Esophagus muscularis mucosa (tissue), 3 donors: ENCODE data around the gene ATG4D.

Experiments used
- POLR2A ChIP-seq: fragments of 450-650 bp; IDR thresholded peaks from one replicate; pipeline ENCODE4 v1.6.1; 2017; ENCODE audit warnings: antibody characterized with exemption, moderate library complexity, mild to moderate bottlenecking, low read depth
- TF ChIP-seq, protein P1 (sequence below), 3 experiments: fragments of 200-600 bp in 2 of 3; fragments of 450-650 bp in 1 of 3; sonication (generic) in 2 of 3; IDR thresholded peaks; one replicate each; pipeline ENCODE4 v1.5.1; 2017 to 2019; ENCODE audit warnings: antibody characterized with exemption in 3 of 3, mild to moderate bottlenecking in 2 of 3, moderate library complexity in 1 of 3

DNA sequence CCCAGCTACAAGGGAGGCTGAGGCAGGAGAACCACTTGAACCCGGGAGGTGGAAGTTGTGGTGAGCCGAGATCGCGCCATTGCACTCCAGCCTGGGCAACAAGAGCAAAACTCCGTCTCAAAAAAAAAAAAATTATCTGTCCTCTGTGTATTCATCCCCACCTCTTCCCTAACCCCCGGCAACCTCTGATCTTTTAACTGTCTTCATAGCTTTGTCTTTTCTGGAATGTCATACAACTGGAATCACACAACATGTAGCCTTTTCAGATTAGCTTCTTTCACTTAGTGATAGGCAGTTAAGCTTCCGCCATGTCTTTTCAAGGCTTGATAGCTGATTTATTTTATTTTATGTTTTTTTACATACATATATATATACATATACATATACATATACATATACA, 18.1 kb upstream of the ATG4D start:
- TF ChIP-seq, protein P1, sequence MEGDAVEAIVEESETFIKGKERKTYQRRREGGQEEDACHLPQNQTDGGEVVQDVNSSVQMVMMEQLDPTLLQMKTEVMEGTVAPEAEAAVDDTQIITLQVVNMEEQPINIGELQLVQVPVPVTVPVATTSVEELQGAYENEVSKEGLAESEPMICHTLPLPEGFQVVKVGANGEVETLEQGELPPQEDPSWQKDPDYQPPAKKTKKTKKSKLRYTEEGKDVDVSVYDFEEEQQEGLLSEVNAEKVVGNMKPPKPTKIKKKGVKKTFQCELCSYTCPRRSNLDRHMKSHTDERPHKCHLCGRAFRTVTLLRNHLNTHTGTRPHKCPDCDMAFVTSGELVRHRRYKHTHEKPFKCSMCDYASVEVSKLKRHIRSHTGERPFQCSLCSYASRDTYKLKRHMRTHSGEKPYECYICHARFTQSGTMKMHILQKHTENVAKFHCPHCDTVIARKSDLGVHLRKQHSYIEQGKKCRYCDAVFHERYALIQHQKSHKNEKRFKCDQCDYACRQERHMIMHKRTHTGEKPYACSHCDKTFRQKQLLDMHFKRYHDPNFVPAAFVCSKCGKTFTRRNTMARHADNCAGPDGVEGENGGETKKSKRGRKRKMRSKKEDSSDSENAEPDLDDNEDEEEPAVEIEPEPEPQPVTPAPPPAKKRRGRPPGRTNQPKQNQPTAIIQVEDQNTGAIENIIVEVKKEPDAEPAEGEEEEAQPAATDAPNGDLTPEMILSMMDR (IDR thresholded peaks at IDR 0.05): no peak
- no peak for TF ChIP-seq POLR2A
